Upper lobe of left lung (tissue), 4 donors: ENCODE measurements around the gene CACNA2D1.

Source experiments
- CTCF ChIP-seq, 6 experiments: fragments of 450-650 bp in 4 of 6; fragments of 200-600 bp in 2 of 6; sonication (generic) in 2 of 6; IDR thresholded peaks; one replicate each; pipeline ENCODE4 v1.5.1; 2016 to 2019; ENCODE audit warnings: antibody characterized with exemption in 6 of 6
- EP300 ChIP-seq, 4 donors: sonication (generic); formaldehyde crosslinking; IDR thresholded peaks; one replicate each; pipeline ENCODE4 v1.5.1; 2017; ENCODE audit warnings: antibody characterized with exemption in 4 of 4, control low read depth in 2 of 4
- POLR2A ChIP-seq, 4 donors: fragments of 450-650 bp; IDR thresholded peaks; one replicate each; pipeline ENCODE4 v1.5.1; 2016 to 2017; ENCODE audit warnings: antibody characterized with exemption in 4 of 4, mild to moderate bottlenecking in 2 of 4
- POLR2AphosphoS5 ChIP-seq, 2 donors: sonication (generic); formaldehyde crosslinking; IDR thresholded peaks; one replicate each; pipeline ENCODE4 v1.5.1; 2017; ENCODE audit warnings: antibody characterized with exemption in 2 of 2

GRCh38 chr7:82244947-82245517 lies 198.5 kb downstream of the CACNA2D1 start:
- TF ChIP-seq CTCF (IDR thresholded peaks at IDR 0.05) = no peak
- TF ChIP-seq POLR2A (IDR thresholded peaks at IDR 0.05) = no peak
- TF ChIP-seq POLR2AphosphoS5 (IDR thresholded peaks at IDR 0.05) = no peak
- TF ChIP-seq EP300 (IDR thresholded peaks at IDR 0.05) = no peak
